ENCODE data around the gene TAF4.

- TF ChIP-seq, protein P1, sequence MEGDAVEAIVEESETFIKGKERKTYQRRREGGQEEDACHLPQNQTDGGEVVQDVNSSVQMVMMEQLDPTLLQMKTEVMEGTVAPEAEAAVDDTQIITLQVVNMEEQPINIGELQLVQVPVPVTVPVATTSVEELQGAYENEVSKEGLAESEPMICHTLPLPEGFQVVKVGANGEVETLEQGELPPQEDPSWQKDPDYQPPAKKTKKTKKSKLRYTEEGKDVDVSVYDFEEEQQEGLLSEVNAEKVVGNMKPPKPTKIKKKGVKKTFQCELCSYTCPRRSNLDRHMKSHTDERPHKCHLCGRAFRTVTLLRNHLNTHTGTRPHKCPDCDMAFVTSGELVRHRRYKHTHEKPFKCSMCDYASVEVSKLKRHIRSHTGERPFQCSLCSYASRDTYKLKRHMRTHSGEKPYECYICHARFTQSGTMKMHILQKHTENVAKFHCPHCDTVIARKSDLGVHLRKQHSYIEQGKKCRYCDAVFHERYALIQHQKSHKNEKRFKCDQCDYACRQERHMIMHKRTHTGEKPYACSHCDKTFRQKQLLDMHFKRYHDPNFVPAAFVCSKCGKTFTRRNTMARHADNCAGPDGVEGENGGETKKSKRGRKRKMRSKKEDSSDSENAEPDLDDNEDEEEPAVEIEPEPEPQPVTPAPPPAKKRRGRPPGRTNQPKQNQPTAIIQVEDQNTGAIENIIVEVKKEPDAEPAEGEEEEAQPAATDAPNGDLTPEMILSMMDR (IDR thresholded peaks at IDR 0.05): peak; percentile 20 to 71 (median 56)
- no peak for TF ChIP-seq POLR2A (IDR thresholded peaks at IDR 0.05)
Measured at GRCh38 chr20:62010551-62011402, 54.9 kb downstream of the TAF4 start.

Measured in body of pancreas (tissue), 4 donors.